ENCODE results near the gene RNF208.

RNF208 gene

DNA sequence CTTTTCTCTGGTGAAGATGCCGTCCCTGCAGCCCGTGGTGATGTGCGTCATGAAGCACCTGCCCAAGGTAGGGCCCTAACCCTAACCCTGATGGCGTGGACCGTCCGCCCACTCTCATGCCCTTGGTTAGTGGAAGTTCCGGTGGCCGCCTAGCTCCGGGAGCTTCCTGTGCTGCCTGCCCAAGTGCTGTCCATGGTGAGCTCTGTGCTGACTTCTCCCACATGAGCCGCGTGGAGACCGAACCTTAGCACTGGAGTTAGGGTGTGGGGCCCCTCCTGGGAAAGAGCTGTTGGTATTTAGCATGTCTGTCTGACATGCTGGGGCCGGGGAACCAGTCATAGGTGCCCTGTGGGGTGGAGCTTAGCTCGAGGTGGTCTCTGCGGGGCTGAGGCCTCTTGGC is 34.3 kb upstream of the RNF208 start:
- Histone ChIP-seq H2AK5ac (ENCODE audit: low read length, severe bottlenecking) (no peak overlapping the region), H3K4me2 (ENCODE audit: low read length, poor library complexity, severe bottlenecking) (peak overlapping the region; percentile 89), H3K14ac (ENCODE audit: low read length in 2 of 2) (peak overlapping the region in 1 of 2 experiments; percentile 93), H3K27ac (ENCODE audit: low read length, poor library complexity, severe bottlenecking) (no peak overlapping the region), H3K18ac (ENCODE audit: low read depth in 1 of 2, low read length in 2 of 2) (no peak overlapping the region), H2BK12ac (ENCODE audit: low read length in 2 of 2) (no peak overlapping the region), H3K27me3 (ENCODE audit: control insufficient read depth in 1 of 2, insufficient read depth in 1 of 2, low read length in 2 of 2) (no peaks in the 10 kb centered on the region), H2BK15ac (ENCODE audit: low read depth, poor library complexity, severe bottlenecking) (no peak overlapping the region), H3K4ac (ENCODE audit: low read depth in 1 of 2, low read length in 2 of 2) (no peak overlapping the region), H3K36me3 (ENCODE audit: control insufficient read depth in 1 of 2, insufficient read depth in 2 of 2, low read depth in 1 of 2, low read length in 2 of 2) (peaks cover 12 to 34% of the 10 kb centered on the region in 2 experiments), H3K9me3 (ENCODE audit: control insufficient read depth, low read length) (no peaks in the 10 kb centered on the region), H4K91ac (ENCODE audit: low read length) (no peak overlapping the region), H3K9ac (ENCODE audit: low read length) (peak overlapping the region; percentile 90), H3K4me3 (ENCODE audit: insufficient read depth in 1 of 2, low read depth in 1 of 2, low read length in 2 of 2) (peak overlapping the region in 1 of 2 experiments; percentile 97), H2BK5ac (ENCODE audit: low read depth, low read length, poor library complexity, severe bottlenecking) (no peak overlapping the region), H3K23ac (ENCODE audit: low read length in 2 of 2) (no peak overlapping the region), H2AFZ (ENCODE audit: low read depth, low read length) (no peak overlapping the region), H3K4me1 (ENCODE audit: control insufficient read depth, insufficient read depth, low read depth, low read length) (peaks cover 27% of the 10 kb centered on the region), H3K79me1 (replicated peaks; ENCODE audit: low read length, poor library complexity, severe bottlenecking) (peaks cover 14% of the 10 kb centered on the region), H4K8ac (ENCODE audit: low read length) (no peak overlapping the region), H2BK120ac (ENCODE audit: low read depth, low read length) (no peak overlapping the region)
- WGBS, result 93% methylated on average over 15 of the region's 15 CpGs
- no peak for DNase-seq

GRCh38 chr9:137255448-137256114 is 33.5 kb upstream of the RNF208 start:
- Histone ChIP-seq H3K79me1 (replicated peaks; ENCODE audit: low read length, poor library complexity, severe bottlenecking) (peaks cover 14% of the 10 kb centered on the region), H3K4me3 (ENCODE audit: insufficient read depth in 1 of 2, low read depth in 1 of 2, low read length in 2 of 2) (peak overlapping the region; percentile 93 to 97), H2AFZ (ENCODE audit: low read depth, low read length) (peak overlapping the region; percentile 53), H3K4me2 (ENCODE audit: low read length, poor library complexity, severe bottlenecking) (peak overlapping the region; percentile 89), H3K18ac (ENCODE audit: low read depth in 1 of 2, low read length in 2 of 2) (peak overlapping the region; percentile 75 to 81), H4K91ac (ENCODE audit: low read length) (peak overlapping the region; percentile 21), H3K23ac (ENCODE audit: low read length in 2 of 2) (peak overlapping the region in 1 of 2 experiments; percentile 1), H3K27me3 (ENCODE audit: control insufficient read depth in 1 of 2, insufficient read depth in 1 of 2, low read length in 2 of 2) (no peaks in the 10 kb centered on the region), H4K8ac (ENCODE audit: low read length) (peak overlapping the region; percentile 56), H2BK5ac (ENCODE audit: low read depth, low read length, poor library complexity, severe bottlenecking) (no peak overlapping the region), H3K9me3 (ENCODE audit: control insufficient read depth, low read length) (no peaks in the 10 kb centered on the region), H3K27ac (ENCODE audit: low read length, poor library complexity, severe bottlenecking) (no peak overlapping the region), H2BK12ac (ENCODE audit: low read length in 2 of 2) (peak overlapping the region in 1 of 2 experiments; percentile 29), H3K4ac (ENCODE audit: low read depth in 1 of 2, low read length in 2 of 2) (peak overlapping the region; percentile 83 to 91), H3K4me1 (ENCODE audit: control insufficient read depth, insufficient read depth, low read depth, low read length) (peaks cover 34% of the 10 kb centered on the region), H3K36me3 (ENCODE audit: control insufficient read depth in 1 of 2, insufficient read depth in 2 of 2, low read depth in 1 of 2, low read length in 2 of 2) (peaks cover 12 to 33% of the 10 kb centered on the region in 2 experiments), H2AK5ac (ENCODE audit: low read length, severe bottlenecking) (no peak overlapping the region), H3K14ac (ENCODE audit: low read length in 2 of 2) (peak overlapping the region in 1 of 2 experiments; percentile 93), H2BK15ac (ENCODE audit: low read depth, poor library complexity, severe bottlenecking) (peak overlapping the region; percentile 83), H3K9ac (ENCODE audit: low read length) (peak overlapping the region; percentile 90), H2BK120ac (ENCODE audit: low read depth, low read length) (peak overlapping the region; percentile 85)
- DNase-seq, result peak; percentile 56
- 5% methylated on average over 45 of the region's 51 CpGs for WGBS

- H3K79me1 ChIP-seq (replicated peaks; ENCODE audit: low read length, poor library complexity, severe bottlenecking), result peaks cover 14% of the 10 kb centered on the region
- H3K4ac ChIP-seq (ENCODE audit: low read depth in 1 of 2, low read length in 2 of 2), result peak within 1 kb of the TSS; percentile 91 to 93
- H3K4me3 ChIP-seq (ENCODE audit: insufficient read depth in 1 of 2, low read depth in 1 of 2, low read length in 2 of 2), result peak within 1 kb of the TSS; percentile 93 to 97
- peak within 1 kb of the TSS; percentile 56 for H4K8ac ChIP-seq (ENCODE audit: low read length)
- H2AFZ ChIP-seq (ENCODE audit: low read depth, low read length), result peak within 1 kb of the TSS; percentile 85
- H2AK5ac ChIP-seq (ENCODE audit: low read length, severe bottlenecking), result no peak within 1 kb of the TSS
- no peak within 1 kb of the TSS for H3K27ac ChIP-seq (ENCODE audit: low read length, poor library complexity, severe bottlenecking)
- DNase-seq, result peak; percentile 81
- H2BK120ac ChIP-seq (ENCODE audit: low read depth, low read length), result peak within 1 kb of the TSS; percentile 85
- peak within 1 kb of the TSS; percentile 90 for H3K9ac ChIP-seq (ENCODE audit: low read length)
- H3K4me1 ChIP-seq (ENCODE audit: control insufficient read depth, insufficient read depth, low read depth, low read length), result peaks cover 36% of the 10 kb centered on the region
- WGBS, result under 1% methylated on average over 44 of the region's 105 CpGs
- H3K23ac ChIP-seq (ENCODE audit: low read length in 2 of 2), result peak within 1 kb of the TSS in 1 of 2 experiments; percentile 75
- H2BK15ac ChIP-seq (ENCODE audit: low read depth, poor library complexity, severe bottlenecking), result peak within 1 kb of the TSS; percentile 93
- H3K27me3 ChIP-seq (ENCODE audit: control insufficient read depth in 1 of 2, insufficient read depth in 1 of 2, low read length in 2 of 2), result no peaks in the 10 kb centered on the region
- peak within 1 kb of the TSS; percentile 40 for H2BK5ac ChIP-seq (ENCODE audit: low read depth, low read length, poor library complexity, severe bottlenecking)
- H3K9me3 ChIP-seq (ENCODE audit: control insufficient read depth, low read length), result no peaks in the 10 kb centered on the region
- peak within 1 kb of the TSS; percentile 92 for H3K4me2 ChIP-seq (ENCODE audit: low read length, poor library complexity, severe bottlenecking)
- H3K14ac ChIP-seq (ENCODE audit: low read length in 2 of 2), result peak within 1 kb of the TSS in 1 of 2 experiments; percentile 93
- peak within 1 kb of the TSS in 1 of 2 experiments; percentile 32 for H2BK12ac ChIP-seq (ENCODE audit: low read length in 2 of 2)
- peak within 1 kb of the TSS; percentile 84 to 86 for H3K18ac ChIP-seq (ENCODE audit: low read depth in 1 of 2, low read length in 2 of 2)
- peaks cover 12 to 31% of the 10 kb centered on the region in 2 experiments for H3K36me3 ChIP-seq (ENCODE audit: control insufficient read depth in 1 of 2, insufficient read depth in 2 of 2, low read depth in 1 of 2, low read length in 2 of 2)
- peak within 1 kb of the TSS; percentile 85 for H4K91ac ChIP-seq (ENCODE audit: low read length)
These were observed 32.8 kb upstream of the RNF208 start, which contains the start of gene NELFB for GRCh38 chr9:137254624-137255447. Gene NELFB (plus strand): TSS chr9:137255327.
